Right cardiac atrium (tissue), 5 donors: ENCODE measurements around the gene RBP3. TPM values are rescaled to one million over a fixed set of nuclear protein-coding genes. Genes with fewer than 3 reads are reported as not detected.

Experiments
- ATAC-seq, 2 donors: fragments of 200-7000 bp; cut with Tn5 transposase; one replicate each; pipeline versions ENCODE4 v1.8.0 to v1.9.1; 2020; ENCODE audit warnings: moderate library complexity in 2 of 2, mild to moderate bottlenecking in 1 of 2
- DNase-seq, 3 donors: peaks; one replicate each; pipeline ENCODE4 v3.0.0-alpha.2; 2020
- H3K27ac ChIP-seq: one replicate; pipeline ENCODE4 v1.5.1; 2013; ENCODE audit warnings: mild to moderate bottlenecking, low read length, control low read depth, moderate library complexity
- H3K27me3 ChIP-seq: one replicate; pipeline ENCODE4 v1.6.1; 2013; ENCODE audit not compliant: control insufficient read depth, insufficient read depth
- H3K4me1 ChIP-seq: one replicate; pipeline ENCODE4 v1.6.1; 2013; ENCODE audit warnings: low read length; ENCODE audit not compliant: control insufficient read depth, insufficient read depth
- H3K4me3 ChIP-seq: one replicate; pipeline ENCODE4 v1.5.1; 2013; ENCODE audit warnings: low read length, control low read depth
- H3K9me3 ChIP-seq: one replicate; pipeline ENCODE4 v1.6.1; 2013; ENCODE audit warnings: low read length; ENCODE audit not compliant: control insufficient read depth
- WGBS: extraction: QIAGEN DNeasy Blood & Tissue Kit; methylation state at CpG from one replicate; pipeline ENCODE4 v1.1.7; 2013; 5-methylcytosine and 5-hydroxymethylcytosine counted together
- intact Hi-C, 4 donors: fragments of 100-400 bp; cut with DNase I; formaldehyde crosslinking; loops; one replicate each; pipeline versions ENCODE4 v1.11.0 to v1.14.0; 2022 to 2023
- long read RNA-seq, 4 donors: library from polyadenylated mRNA; unstranded; transcript quantifications; one replicate each; pipeline ENCODE4 v2.0.0, GENCODE V29; 2020 to 2021
- polyA plus RNA-seq: library from polyadenylated mRNA; stranded (reverse); fragments of 200-250 nt; gene quantifications from one replicate; pipeline ENCODE4 v1.2.3, GENCODE V29; 2013
- total RNA-seq, 4 donors: library from RNA; stranded (reverse); fragmentation: NEBNext Ultra II Directional; extraction: Animal tissue kit (Norgen Biotek cat#: 25700); gene quantifications; one replicate each; pipeline ENCODE4 v1.2.1, GENCODE V29; 2021
- donor health status: healthy with polysubstance abuse.
- donor health status: DM: no; HTN: yes; CAD: no.
- donor health status: DM: no; HTN: no; CAD: no.
- donor health status: DM: no; HTN: yes; CAD: no; lungs with severe emphysema.
- donor health status: DM: yes; HTN: yes; CAD: no.

The RBP3 gene
- total RNA-seq (not detected), polyA plus RNA-seq (not detected)
- long read RNA-seq, donor 1 = 0 reads
- long read RNA-seq, donor 2 = 0 reads
- long read RNA-seq, donor 3 = 0 reads
- long read RNA-seq, donor 4 = 0 reads

DNA sequence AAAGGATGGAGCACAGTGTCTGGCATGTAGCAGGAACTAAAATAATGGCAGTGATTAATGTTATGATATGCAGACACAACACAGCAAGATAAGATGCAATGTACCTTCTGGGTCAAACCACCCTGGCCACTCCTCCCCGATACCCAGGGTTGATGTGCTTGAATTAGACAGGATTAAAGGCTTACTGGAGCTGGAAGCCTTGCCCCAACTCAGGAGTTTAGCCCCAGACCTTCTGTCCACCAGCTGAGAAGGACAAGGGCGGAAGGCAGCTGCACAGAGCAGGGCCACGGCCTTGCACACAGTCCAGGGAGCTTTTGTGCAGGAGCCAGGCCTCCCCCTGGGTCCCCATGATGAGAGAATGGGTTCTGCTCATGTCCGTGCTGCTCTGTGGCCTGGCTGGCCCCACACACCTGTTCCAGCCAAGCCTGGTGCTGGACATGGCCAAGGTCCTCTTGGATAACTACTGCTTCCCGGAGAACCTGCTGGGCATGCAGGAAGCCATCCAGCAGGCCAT is at the start of gene RBP3:
Gene RBP3, plus strand, starts transcription at position 226 of the 514 bp plus-strand sequence. Its CDS starts 122 bp downstream, at position 348.
- ATAC-seq (no peak), DNase-seq (no peak)
- no peaks in the 10 kb centered on the region for H3K9me3 ChIP-seq
- no peak within 1 kb of the TSS for H3K4me3 ChIP-seq
- no peaks in the 10 kb centered on the region for H3K27me3 ChIP-seq
- WGBS = 81% methylated on average over 5 of the region's 5 CpGs
- no peak within 1 kb of the TSS for H3K27ac ChIP-seq
- intact Hi-C loops = no loop called here
- H3K4me1 ChIP-seq = no peaks in the 10 kb centered on the region

DNA sequence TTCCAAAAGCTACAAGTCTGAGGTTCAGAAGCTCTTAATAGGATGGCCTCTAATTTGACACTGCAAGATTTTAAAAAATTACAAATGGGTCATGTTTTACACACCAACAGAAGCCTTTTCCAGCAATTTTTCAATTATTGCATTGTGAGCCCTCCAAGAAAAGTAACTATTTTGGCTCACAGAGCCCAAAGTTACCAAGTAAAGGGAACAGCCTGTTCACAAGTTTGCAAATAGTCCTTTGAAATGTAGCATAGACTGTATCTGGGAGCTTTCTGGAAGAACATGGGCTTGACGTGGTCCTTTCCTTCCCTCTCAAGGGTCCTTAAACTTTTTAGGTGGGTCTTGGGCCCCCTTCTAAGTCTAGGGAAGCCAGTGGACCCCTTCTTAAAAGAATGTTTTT is 49.4 kb upstream of the RBP3 start:
- Histone ChIP-seq H3K4me1 (no peaks in the 10 kb centered on the region), H3K9me3 (no peaks in the 10 kb centered on the region), H3K27me3 (no peaks in the 10 kb centered on the region), H3K27ac (no peak overlapping the region), H3K4me3 (no peak overlapping the region)
- DNase-seq = no peak
- intact Hi-C loops = no loop called here
- peak in 1 of 2 donors; percentile 50 for ATAC-seq
- 52% methylated on average over 1 of the region's 1 CpG for WGBS

DNA sequence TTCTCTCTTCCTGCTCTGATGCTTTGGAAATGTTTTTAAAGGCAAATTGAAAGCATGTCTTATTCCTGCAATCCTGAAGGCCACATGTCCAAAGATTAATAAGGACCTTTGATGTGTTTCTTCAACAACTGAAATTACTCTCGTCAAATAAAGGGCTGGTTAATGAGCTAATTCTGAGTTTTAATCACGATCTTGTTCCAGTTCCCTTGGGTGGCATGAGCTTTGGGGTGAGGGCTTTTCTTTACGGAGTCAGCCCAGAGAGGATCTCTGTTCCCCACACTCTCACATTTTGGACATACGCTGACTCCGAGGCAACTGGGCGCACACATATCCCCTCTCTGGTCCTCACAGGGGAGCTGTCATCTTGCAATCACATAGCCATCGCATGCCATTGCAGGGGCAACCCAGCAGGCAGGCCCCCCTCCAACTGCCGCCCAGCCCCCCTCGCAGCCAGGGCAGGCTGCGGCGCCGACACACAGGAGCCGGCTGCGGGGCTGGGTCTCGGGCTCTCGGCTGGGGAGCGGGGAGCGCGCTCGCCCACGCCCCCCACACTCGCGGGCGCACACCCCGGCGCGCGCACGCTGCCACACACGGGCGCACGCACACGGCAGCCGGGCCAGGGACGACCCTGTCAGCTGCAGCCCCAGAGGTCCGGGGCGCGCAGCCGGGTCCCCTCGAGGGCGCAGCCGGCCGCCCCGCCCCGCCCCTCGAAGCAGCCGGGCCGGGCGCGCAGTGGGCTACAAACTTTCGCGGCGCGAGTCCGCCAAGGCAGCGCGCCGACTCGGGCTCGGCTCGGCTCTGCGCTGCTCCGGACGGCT is 48.3 kb upstream of the RBP3 start, which contains the start of gene GDF10:
Gene GDF10, plus strand, starts transcription at position 587 of the 818 bp plus-strand sequence. CDS start 455 bp downstream, outside the sequence.
- no peaks in the 10 kb centered on the region for H3K9me3 ChIP-seq
- ATAC-seq = peak; percentile 10 to 27
- DNase-seq = peak in 1 of 3 donors; percentile 52
- no peaks in the 10 kb centered on the region for H3K4me1 ChIP-seq
- peak within 1 kb of the TSS; percentile 40 for H3K4me3 ChIP-seq
- no peaks in the 10 kb centered on the region for H3K27me3 ChIP-seq
- no peak within 1 kb of the TSS for H3K27ac ChIP-seq
- WGBS = 4% methylated on average over 64 of the region's 64 CpGs
- intact Hi-C loops = no loop called here

DNA sequence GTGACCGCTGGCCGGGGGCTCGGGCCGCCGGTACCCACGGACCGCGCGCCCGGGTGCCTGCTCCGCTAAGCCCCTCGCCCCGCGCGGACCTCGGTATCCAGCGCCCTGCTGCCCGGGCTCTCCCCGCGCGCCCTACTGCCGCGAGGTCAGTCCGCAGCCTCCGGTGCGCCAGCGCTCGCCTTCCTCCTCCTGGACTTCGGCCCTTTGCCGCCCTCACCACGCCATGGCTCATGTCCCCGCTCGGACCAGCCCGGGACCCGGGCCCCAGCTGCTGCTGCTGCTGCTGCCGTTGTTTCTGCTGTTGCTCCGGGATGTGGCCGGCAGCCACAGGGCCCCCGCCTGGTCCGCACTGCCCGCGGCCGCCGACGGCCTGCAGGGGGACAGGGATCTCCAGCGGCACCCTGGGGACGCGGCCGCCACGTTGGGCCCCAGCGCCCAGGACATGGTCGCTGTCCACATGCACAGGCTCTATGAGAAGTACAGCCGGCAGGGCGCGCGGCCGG is 47.7 kb upstream of the RBP3 start:
- peak; percentile 35 to 53 for ATAC-seq
- Histone ChIP-seq H3K27ac (no peak overlapping the region), H3K27me3 (no peaks in the 10 kb centered on the region)

DNA sequence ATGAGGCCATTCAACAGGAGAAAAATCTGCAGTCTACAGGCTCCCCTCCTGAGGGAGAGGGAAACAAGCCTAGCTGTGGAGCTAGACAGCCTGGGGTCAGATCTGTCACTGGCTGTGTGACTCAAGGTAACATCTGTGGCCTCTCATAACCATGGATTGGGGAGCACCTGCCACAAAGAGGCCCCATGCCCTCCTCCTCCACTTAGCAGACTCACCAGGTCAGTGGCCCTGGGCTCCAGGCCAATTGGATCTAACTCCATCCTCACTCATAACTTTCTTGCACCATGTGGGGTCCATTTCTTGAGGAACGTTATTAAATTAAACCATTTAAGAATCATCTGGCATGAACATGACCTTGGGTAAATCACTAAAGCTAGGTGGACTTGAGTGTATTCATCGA is 46.3 kb upstream of the RBP3 start:
- intact Hi-C loops = no loop called here
- ATAC-seq = no peak
- Histone ChIP-seq H3K4me3 (no peak overlapping the region), H3K4me1 (no peaks in the 10 kb centered on the region), H3K27me3 (no peaks in the 10 kb centered on the region), H3K9me3 (no peaks in the 10 kb centered on the region), H3K27ac (no peak overlapping the region)
- 72% methylated on average over 2 of the region's 2 CpGs for WGBS
- DNase-seq = no peak

More for the DNA sequence above, 47.7 kb upstream of the RBP3 start:
- 2% methylated on average over 57 of the region's 57 CpGs for WGBS
- no peaks in the 10 kb centered on the region for H3K4me1 ChIP-seq
- intact Hi-C loops = no loop called here
- no peaks in the 10 kb centered on the region for H3K9me3 ChIP-seq
- peak overlapping the region; percentile 40 for H3K4me3 ChIP-seq
- peak in 1 of 3 donors; percentile 68 for DNase-seq

DNA sequence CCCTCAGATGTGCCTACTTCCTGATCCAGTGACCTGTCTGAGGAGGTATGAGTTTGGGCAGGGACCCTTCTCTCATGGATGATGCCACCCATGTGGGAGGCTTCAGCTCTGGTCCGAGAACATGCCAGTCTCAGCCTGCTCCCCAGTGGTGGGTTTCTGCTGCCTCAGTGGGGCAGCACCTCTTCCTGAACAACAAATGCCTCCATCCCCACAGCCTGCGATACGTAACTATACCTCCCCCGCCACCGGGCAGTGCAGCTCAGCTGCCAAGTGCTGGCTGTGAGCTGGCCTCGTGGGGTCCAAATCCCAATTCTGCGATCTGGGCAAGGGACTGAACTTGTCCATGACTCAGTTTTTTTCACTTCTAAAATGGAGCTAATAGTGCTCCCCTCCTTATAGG is 45.1 kb upstream of the RBP3 start:
- 89% methylated on average over 7 of the region's 7 CpGs for WGBS

DNA sequence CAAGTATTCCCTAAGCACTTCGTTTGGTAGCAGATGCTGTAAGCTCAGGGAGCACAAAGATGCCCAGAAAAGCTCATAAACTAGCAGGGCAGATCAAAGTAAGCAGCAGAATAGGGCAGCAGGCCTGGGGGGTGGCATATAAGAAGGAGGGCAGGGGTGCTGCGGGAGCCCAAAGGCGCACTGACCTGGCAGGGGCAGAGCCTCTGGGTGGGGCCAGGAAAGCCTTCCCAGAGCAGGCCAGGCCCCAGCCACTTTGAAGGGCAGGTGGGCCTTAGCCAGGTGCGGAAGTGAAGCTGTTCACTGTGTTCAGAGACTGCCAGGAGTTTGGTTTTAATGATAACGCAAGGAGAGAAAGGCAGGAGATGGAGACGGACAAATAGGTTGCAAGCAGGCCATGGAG is 44.3 kb upstream of the RBP3 start:
- H3K27me3 ChIP-seq = no peaks in the 10 kb centered on the region
- DNase-seq = no peak
- intact Hi-C loops = no loop called here
- H3K27ac ChIP-seq = no peak overlapping the region
- no peak overlapping the region for H3K4me3 ChIP-seq
- no peak for ATAC-seq
- H3K4me1 ChIP-seq = no peaks in the 10 kb centered on the region
- WGBS = 90% methylated on average over 6 of the region's 6 CpGs
- H3K9me3 ChIP-seq = no peaks in the 10 kb centered on the region

More for the DNA sequence above, 45.1 kb upstream of the RBP3 start:
- Histone ChIP-seq H3K9me3 (no peaks in the 10 kb centered on the region), H3K4me1 (no peaks in the 10 kb centered on the region), H3K4me3 (no peak overlapping the region), H3K27me3 (no peaks in the 10 kb centered on the region), H3K27ac (no peak overlapping the region)
- no peak for ATAC-seq
- no peak for DNase-seq
- intact Hi-C loops = no loop called here

DNA sequence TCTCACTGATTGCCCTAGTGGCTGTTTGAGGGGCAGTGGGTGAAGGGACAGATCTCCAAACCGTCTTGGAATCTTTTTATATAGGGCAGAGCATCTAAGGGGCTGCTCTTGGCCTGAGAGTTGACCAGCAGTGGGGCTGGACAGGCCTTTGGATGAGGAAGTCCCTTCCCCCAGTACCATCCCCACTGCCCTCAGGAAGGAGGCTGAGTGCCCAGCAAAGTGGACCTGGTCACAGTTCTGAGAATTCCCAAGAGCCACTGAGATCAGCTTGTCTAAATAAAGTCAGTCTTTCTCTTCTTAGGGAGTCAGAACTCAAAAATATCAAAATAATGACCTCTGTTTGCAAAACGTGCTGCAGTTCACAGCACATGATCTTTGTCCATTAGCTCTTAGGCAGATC is 42.6 kb upstream of the RBP3 start:
- intact Hi-C loops = no loop called here
- Histone ChIP-seq H3K27ac (no peak overlapping the region), H3K27me3 (no peaks in the 10 kb centered on the region), H3K9me3 (no peaks in the 10 kb centered on the region), H3K4me3 (no peak overlapping the region), H3K4me1 (no peaks in the 10 kb centered on the region)
- ATAC-seq (no peak), DNase-seq (no peak)
- WGBS = 54% methylated on average over 2 of the region's 2 CpGs

DNA sequence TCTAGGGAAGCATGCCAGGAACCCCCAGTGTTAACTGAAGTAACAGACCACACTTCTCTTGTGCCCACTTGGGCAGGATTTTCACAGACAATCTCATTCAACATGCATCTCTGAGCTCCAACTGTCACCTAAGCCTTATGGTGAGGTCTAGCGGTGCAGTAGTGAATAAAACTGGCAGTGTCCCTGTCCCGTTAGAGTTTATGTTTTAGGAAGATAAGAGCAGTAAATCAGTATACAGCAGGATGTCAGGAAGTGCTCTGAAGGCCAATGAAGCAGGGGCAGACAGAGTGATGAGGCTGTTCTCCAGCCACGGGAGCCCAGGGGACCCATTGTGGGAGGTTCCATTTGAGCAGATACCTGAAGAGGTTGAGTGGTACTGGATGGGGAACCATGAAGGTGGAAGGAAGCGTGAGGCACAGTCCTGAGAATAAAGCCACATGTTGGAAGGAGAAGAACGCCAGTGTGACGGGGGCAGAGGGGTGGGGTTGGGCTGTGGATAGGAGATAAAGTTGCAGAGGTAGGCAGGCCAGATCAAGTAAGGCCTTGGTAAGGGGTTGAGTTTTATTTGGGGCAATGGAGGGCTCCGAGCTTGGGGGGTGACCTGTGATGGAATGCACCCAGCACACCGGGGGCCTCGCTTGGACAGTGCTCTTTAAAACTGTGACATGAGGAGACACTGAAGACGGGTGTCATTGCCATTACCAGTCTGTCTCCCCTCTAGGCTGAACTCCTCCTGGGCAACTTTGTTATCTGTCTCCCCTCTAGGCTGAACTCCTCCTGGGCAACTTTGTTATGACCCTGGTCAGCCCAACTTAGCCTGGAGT is 41.6 kb upstream of the RBP3 start:
- H3K27ac ChIP-seq = no peak overlapping the region
- H3K4me3 ChIP-seq = no peak overlapping the region
- DNase-seq = no peak
- H3K9me3 ChIP-seq = no peaks in the 10 kb centered on the region
- 72% methylated on average over 10 of the region's 10 CpGs for WGBS
- intact Hi-C loops = no loop called here
- no peaks in the 10 kb centered on the region for H3K4me1 ChIP-seq
- no peak for ATAC-seq
- H3K27me3 ChIP-seq = no peaks in the 10 kb centered on the region

DNA sequence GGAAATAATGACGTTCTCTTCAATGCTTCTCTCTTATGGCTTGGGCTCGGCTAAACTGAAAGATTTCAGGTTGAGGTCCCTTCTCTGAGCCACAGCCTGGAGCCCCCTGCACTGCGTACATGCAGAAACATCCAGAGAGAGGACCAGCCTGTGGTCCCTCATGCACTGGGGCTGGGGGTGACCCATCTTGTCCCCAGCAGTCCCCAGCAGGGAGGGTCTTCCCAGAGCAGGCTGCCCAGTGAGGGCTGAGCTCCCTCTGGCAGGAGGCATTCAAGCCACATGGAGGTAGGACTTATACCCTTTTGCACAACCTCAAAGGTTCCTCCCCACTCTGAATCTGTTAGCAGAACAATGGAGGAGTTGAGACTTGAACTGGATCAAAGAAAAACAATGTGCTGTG is 40.8 kb upstream of the RBP3 start:
- no peak for DNase-seq
- H3K4me1 ChIP-seq = no peaks in the 10 kb centered on the region
- no peaks in the 10 kb centered on the region for H3K27me3 ChIP-seq
- no peak overlapping the region for H3K4me3 ChIP-seq
- H3K9me3 ChIP-seq = no peaks in the 10 kb centered on the region
- intact Hi-C loops = no loop called here
- no peak overlapping the region for H3K27ac ChIP-seq
- ATAC-seq = no peak
- 84% methylated on average over 3 of the region's 3 CpGs for WGBS
